ENCODE results near the gene DDO.

DNA sequence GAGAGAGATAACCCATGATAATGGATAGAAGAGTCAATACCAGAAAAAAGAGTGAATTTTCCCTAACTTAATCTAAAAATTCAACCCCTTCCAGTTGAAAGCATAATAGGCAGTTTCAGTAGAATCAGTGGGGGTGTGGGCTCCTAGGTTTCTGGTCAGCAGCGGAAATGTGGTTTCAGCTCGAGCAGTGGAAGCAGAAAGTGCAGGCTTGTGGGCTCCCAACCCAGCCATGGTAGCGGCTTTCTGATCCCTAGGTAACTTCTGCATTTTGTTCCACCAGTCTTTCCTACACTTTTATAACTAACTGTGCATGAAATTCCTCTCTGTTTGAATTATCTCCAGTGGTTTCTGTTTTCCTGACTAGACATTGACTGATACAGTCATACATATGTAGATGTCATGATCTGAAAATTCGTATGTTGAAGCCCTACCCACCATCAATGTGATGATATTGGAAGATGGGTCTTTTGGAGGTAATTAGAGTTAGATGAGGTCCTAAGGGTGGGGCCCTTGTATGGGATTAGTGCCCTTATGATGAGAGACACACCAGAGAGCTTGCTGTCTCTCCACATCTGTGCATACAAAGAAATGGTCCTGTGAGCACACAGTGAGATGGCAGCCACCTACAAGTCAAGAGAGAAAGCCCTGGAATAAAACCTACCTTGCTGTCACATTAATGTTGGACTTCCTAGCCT is 6.5 kb upstream of the DDO start:
- TF ChIP-seq, protein P1, sequence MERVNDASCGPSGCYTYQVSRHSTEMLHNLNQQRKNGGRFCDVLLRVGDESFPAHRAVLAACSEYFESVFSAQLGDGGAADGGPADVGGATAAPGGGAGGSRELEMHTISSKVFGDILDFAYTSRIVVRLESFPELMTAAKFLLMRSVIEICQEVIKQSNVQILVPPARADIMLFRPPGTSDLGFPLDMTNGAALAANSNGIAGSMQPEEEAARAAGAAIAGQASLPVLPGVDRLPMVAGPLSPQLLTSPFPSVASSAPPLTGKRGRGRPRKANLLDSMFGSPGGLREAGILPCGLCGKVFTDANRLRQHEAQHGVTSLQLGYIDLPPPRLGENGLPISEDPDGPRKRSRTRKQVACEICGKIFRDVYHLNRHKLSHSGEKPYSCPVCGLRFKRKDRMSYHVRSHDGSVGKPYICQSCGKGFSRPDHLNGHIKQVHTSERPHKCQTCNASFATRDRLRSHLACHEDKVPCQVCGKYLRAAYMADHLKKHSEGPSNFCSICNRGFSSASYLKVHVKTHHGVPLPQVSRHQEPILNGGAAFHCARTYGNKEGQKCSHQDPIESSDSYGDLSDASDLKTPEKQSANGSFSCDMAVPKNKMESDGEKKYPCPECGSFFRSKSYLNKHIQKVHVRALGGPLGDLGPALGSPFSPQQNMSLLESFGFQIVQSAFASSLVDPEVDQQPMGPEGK (CRISPR knock-in tag; IDR thresholded peaks at IDR 0.05; ENCODE audit: borderline replicate concordance) = no peak
- TF ChIP-seq ZFP30 (CRISPR knock-in tag; IDR thresholded peaks at IDR 0.05) (no peak), ARNTL (CRISPR knock-in tag; IDR thresholded peaks at IDR 0.05; ENCODE audit: borderline replicate concordance, low read depth) (no peak), OSR1 (CRISPR knock-in tag; IDR thresholded peaks at IDR 0.05) (no peak), TCF4 (CRISPR knock-in tag; IDR thresholded peaks at IDR 0.05; ENCODE audit: borderline replicate concordance) (no peak), ZNF70 (CRISPR knock-in tag; IDR thresholded peaks at IDR 0.05) (no peak), ZFP3 (CRISPR knock-in tag; IDR thresholded peaks at IDR 0.05) (no peak), GLIS3 (CRISPR knock-in tag; IDR thresholded peaks at IDR 0.05) (no peak), ZNF565 (CRISPR knock-in tag; conservative IDR thresholded peaks at IDR 0.05; ENCODE audit: low read depth) (no peak), ISL1 (CRISPR knock-in tag; IDR thresholded peaks at IDR 0.05) (no peak), TOX (CRISPR knock-in tag; IDR thresholded peaks at IDR 0.05; ENCODE audit: borderline replicate concordance) (no peak)
- TF ChIP-seq, protein P2, sequence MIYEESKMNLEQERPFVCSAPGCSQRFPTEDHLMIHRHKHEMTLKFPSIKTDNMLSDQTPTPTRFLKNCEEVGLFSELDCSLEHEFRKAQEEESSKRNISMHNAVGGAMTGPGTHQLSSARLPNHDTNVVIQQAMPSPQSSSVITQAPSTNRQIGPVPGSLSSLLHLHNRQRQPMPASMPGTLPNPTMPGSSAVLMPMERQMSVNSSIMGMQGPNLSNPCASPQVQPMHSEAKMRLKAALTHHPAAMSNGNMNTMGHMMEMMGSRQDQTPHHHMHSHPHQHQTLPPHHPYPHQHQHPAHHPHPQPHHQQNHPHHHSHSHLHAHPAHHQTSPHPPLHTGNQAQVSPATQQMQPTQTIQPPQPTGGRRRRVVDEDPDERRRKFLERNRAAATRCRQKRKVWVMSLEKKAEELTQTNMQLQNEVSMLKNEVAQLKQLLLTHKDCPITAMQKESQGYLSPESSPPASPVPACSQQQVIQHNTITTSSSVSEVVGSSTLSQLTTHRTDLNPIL (CRISPR knock-in tag; IDR thresholded peaks at IDR 0.05; ENCODE audit: low read depth) = no peak
- TF ChIP-seq, protein P3, sequence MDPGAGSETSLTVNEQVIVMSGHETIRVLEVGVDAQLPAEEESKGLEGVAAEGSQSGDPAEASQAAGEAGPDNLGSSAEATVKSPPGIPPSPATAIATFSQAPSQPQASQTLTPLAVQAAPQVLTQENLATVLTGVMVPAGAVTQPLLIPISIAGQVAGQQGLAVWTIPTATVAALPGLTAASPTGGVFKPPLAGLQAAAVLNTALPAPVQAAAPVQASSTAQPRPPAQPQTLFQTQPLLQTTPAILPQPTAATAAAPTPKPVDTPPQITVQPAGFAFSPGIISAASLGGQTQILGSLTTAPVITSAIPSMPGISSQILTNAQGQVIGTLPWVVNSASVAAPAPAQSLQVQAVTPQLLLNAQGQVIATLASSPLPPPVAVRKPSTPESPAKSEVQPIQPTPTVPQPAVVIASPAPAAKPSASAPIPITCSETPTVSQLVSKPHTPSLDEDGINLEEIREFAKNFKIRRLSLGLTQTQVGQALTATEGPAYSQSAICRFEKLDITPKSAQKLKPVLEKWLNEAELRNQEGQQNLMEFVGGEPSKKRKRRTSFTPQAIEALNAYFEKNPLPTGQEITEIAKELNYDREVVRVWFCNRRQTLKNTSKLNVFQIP (CRISPR knock-in tag; IDR thresholded peaks at IDR 0.05; ENCODE audit: borderline replicate concordance, low read depth) = no peak

All from SK-N-SH treated with all-trans-retinoic acid at 6 μM for 48 hours (cell line).